IMR-90 (cell line): ENCODE data around the gene CDK10. TPM values are rescaled to one million over a fixed set of nuclear protein-coding genes. Genes with fewer than 3 reads are reported as not detected.
"Not testable (repeated sequence)": the region's sequence is repeated elsewhere in the genome, so short reads cannot be mapped to it uniquely, and the experiment has no call there.

Experiments
- ATAC-seq: fragments of 200-7000 bp; cut with Tn5 transposase; 2 replicates; pipeline ENCODE4 v1.9.1; 2020; ENCODE audit warnings: low read depth, mild to moderate bottlenecking, moderate library complexity
- BruUV-seq: library from RNA; stranded (reverse); fragments of 400-500 nt; replicated peaks from 2 replicates; lab custom pipeline; 2021; lab: Mats Ljungman, UMichigan
- CTCF ChIA-PET: fragments of 300-600 bp; formaldehyde crosslinking; extraction: SDS; loops from one replicate; lab custom pipeline; 2021; ENCODE audit warnings: antibody characterized with exemption; lab: Yijun Ruan, JAX
- POLR2A ChIA-PET: fragments of 300-600 bp; sonication (Branson Sonifier 250); formaldehyde crosslinking; loops from one replicate; lab custom pipeline; 2022; ENCODE audit warnings: antibody characterized with exemption; ENCODE audit not compliant: unreplicated experiment; lab: Charles Lee
- DNase-seq: peaks from one replicate; pipeline ENCODE4 v3.0.0; 2013
- H2AFZ ChIP-seq: replicated peaks from 2 replicates; pipeline ENCODE3; 2013; ENCODE audit warnings: low read length, mild to moderate bottlenecking; ENCODE audit not compliant: poor library complexity
- H2AK5ac ChIP-seq: 2 replicates; pipeline ENCODE4 v1.6.1; 2013; ENCODE audit warnings: low read depth, low read length, inconsistent platforms
- H2AK9ac ChIP-seq: replicated peaks from 2 replicates; pipeline ENCODE3; 2013; ENCODE audit warnings: mild to moderate bottlenecking, low read depth, low read length, moderate library complexity; ENCODE audit not compliant: poor library complexity
- H2BK120ac ChIP-seq: 2 replicates; pipeline ENCODE4 v1.6.1; 2013; ENCODE audit warnings: low read depth, low read length, inconsistent platforms
- H2BK15ac ChIP-seq: 3 replicates; pipeline ENCODE4 v1.6.1; 2013; ENCODE audit warnings: low read depth, low read length, inconsistent platforms
- H2BK20ac ChIP-seq: 2 replicates; pipeline ENCODE4 v1.6.1; 2013; ENCODE audit warnings: low read depth, mild to moderate bottlenecking, inconsistent platforms, low read length, moderate library complexity
- H2BK5ac ChIP-seq: 2 replicates; pipeline ENCODE4 v1.6.1; 2013; ENCODE audit warnings: mild to moderate bottlenecking, low read depth, low read length, inconsistent platforms; ENCODE audit not compliant: poor library complexity, severe bottlenecking
- H3K14ac ChIP-seq: replicated peaks from 2 replicates; pipeline ENCODE4 v1.6.1; 2013; ENCODE audit warnings: low read depth, low read length, inconsistent platforms
- H3K18ac ChIP-seq: 2 replicates; pipeline ENCODE4 v1.6.1; 2013; ENCODE audit warnings: low read depth, low read length, control low read depth
- H3K23ac ChIP-seq: 2 replicates; pipeline ENCODE4 v1.6.1; 2013; ENCODE audit warnings: low read depth, low read length, inconsistent platforms
- H3K27ac ChIP-seq: 2 replicates; pipeline ENCODE4 v1.5.1; 2013; ENCODE audit warnings: mild to moderate bottlenecking, control low read depth, low read length; ENCODE audit not compliant: insufficient read depth
- H3K27me3 ChIP-seq: 2 replicates; pipeline ENCODE4 v1.6.1; 2013; ENCODE audit warnings: low read length; ENCODE audit not compliant: control insufficient read depth, insufficient read depth
- H3K36me3 ChIP-seq: 2 replicates; pipeline ENCODE4 v1.6.1; 2013; ENCODE audit warnings: low read length, mixed read lengths; ENCODE audit not compliant: control insufficient read depth, insufficient read depth
- H3K4ac ChIP-seq: 2 replicates; pipeline ENCODE4 v1.6.1; 2013; ENCODE audit warnings: low read depth, low read length, inconsistent platforms
- H3K4me1 ChIP-seq: 2 replicates; pipeline ENCODE4 v1.6.1; 2013; ENCODE audit warnings: low read length, mixed read lengths; ENCODE audit not compliant: control insufficient read depth, insufficient read depth
- H3K4me2 ChIP-seq: 2 replicates; pipeline ENCODE4 v1.6.1; 2013; ENCODE audit warnings: low read depth, mild to moderate bottlenecking, control low read depth, low read length, moderate library complexity
- H3K4me3 ChIP-seq: 2 replicates; pipeline ENCODE4 v1.5.1; 2013; ENCODE audit warnings: low read depth, mild to moderate bottlenecking, control low read depth, low read length, moderate library complexity; ENCODE audit not compliant: insufficient read depth
- H3K56ac ChIP-seq: 2 replicates; pipeline ENCODE4 v1.6.1; 2013; ENCODE audit warnings: low read length, inconsistent platforms; ENCODE audit not compliant: insufficient read depth; ENCODE audit errors: extremely low read depth
- H3K79me1 ChIP-seq, 2 experiments: 2 replicates each; pipeline ENCODE4 v1.6.1; 2013; ENCODE audit warnings: low read length in 2 of 2, inconsistent platforms in 1 of 2, low read depth in 1 of 2
- H3K9ac ChIP-seq: 2 replicates; pipeline ENCODE4 v1.6.1; 2013; ENCODE audit warnings: low read depth, low read length, control low read depth
- H3K9me1 ChIP-seq: 2 replicates; pipeline ENCODE4 v1.6.1; 2013; ENCODE audit warnings: low read length, inconsistent platforms; ENCODE audit not compliant: insufficient read depth
- H3K9me3 ChIP-seq: 2 replicates; pipeline ENCODE4 v1.6.1; 2013; ENCODE audit warnings: low read length; ENCODE audit not compliant: control insufficient read depth, insufficient read depth
- H4K20me1 ChIP-seq: 2 replicates; pipeline ENCODE4 v1.6.1; 2013; ENCODE audit warnings: low read length, inconsistent platforms; ENCODE audit not compliant: insufficient read depth
- H4K5ac ChIP-seq: 2 replicates; pipeline ENCODE4 v1.6.1; 2013; ENCODE audit warnings: mild to moderate bottlenecking, low read depth, low read length, control low read depth
- H4K8ac ChIP-seq, 2 experiments: 2 replicates each; pipeline ENCODE4 v1.6.1; 2013; ENCODE audit warnings: low read depth in 2 of 2, low read length in 2 of 2, control low read depth in 1 of 2, inconsistent platforms in 1 of 2
- H4K91ac ChIP-seq: 2 replicates; pipeline ENCODE4 v1.6.1; 2013; ENCODE audit warnings: low read depth, low read length, inconsistent platforms; ENCODE audit not compliant: insufficient read depth
- MXI1 ChIP-seq: IDR thresholded peaks from 2 replicates; pipeline ENCODE4 v1.6.1; 2012; ENCODE audit warnings: low read depth, mild to moderate bottlenecking, low read length, moderate library complexity, borderline replicate concordance
- WGBS, 2 experiments: methylation state at CpG; one replicate each; pipeline versions ENCODE4 v1.1.5 to v1.1.7; 2013; ENCODE audit warnings: missing lambda C conversion rate in 2 of 2; ENCODE audit not compliant: insufficient read length in 1 of 2; ENCODE audit errors: extremely low coverage in 2 of 2; 5-methylcytosine and 5-hydroxymethylcytosine counted together
- dilution Hi-C: fragments of 300-500 bp; cut with HindIII; formaldehyde crosslinking; loops from one replicate; pipeline ENCODE4 v1.14.3; 2018; ENCODE audit warnings: low sequenced_read_pairs; ENCODE audit not compliant: unreplicated experiment
- in situ Hi-C: fragments of 300-500 bp; cut with MboI; formaldehyde crosslinking; loops from 3 replicates; pipeline ENCODE4 v1.14.3; 2019; ENCODE audit warnings: low sequenced_read_pairs, inconsistent platforms, mixed read lengths
- intact Hi-C: fragments of 100-400 bp; cut with micrococcal nuclease; formaldehyde crosslinking; loops from 2 replicates; pipeline ENCODE4 v1.10.0; 2022
- polyA plus RNA-seq, 3 experiments: library from polyadenylated mRNA; depleted of rRNA; stranded (reverse); fragments of >200 nt; gene quantifications; 2 replicates each; pipeline ENCODE4 v1.2.3, GENCODE V29; 2012; ENCODE audit warnings: low replicate concordance in 1 of 3
- total RNA-seq: library from RNA; depleted of rRNA; stranded (reverse); fragments of >200 nt; gene quantifications from 2 replicates; pipeline ENCODE4 v1.2.3, GENCODE V29; 2012

CDK10 gene
- total and polyA plus RNA-seq, 2 of the 4 experiments (the other 2 are of a cell fraction), result 19.5 to 61.8 TPM

- no peak for TF ChIP-seq MXI1
These were observed 7.7 kb downstream of the CDK10 start (continued) for GRCh38 chr16:89693931-89694783.

GRCh38 chr16:89694784-89695085 lies 8.2 kb downstream of the CDK10 start:
- CTCF ChIA-PET, BruUV-seq: not testable (repeated sequence)

More at GRCh38 chr16:89694784-89695085, 8.2 kb downstream of the CDK10 start:
- H2BK15ac ChIP-seq, intact Hi-C loops, H2BK120ac ChIP-seq, H2AK5ac ChIP-seq, H4K5ac ChIP-seq, H2BK5ac ChIP-seq, H3K27ac ChIP-seq, H3K4me3 ChIP-seq, H3K18ac ChIP-seq, POLR2A ChIA-PET, H2AFZ ChIP-seq, H3K4me1 ChIP-seq, H2BK20ac ChIP-seq, H3K4ac ChIP-seq, H3K14ac ChIP-seq, H3K56ac ChIP-seq, H2AK9ac ChIP-seq, in situ Hi-C loops, H3K9me1 ChIP-seq, H3K4me2 ChIP-seq, ATAC-seq, H3K27me3 ChIP-seq, dilution Hi-C loops, H4K8ac ChIP-seq, H3K23ac ChIP-seq, H4K91ac ChIP-seq, H3K9ac ChIP-seq, DNase-seq, H3K9me3 ChIP-seq: not testable (repeated sequence)
- WGBS, 2 experiments, result 100% methylated on average over 6 of the region's 23 CpGs; no CpG with 5 or more reads in 1 of the 2 experiments
- Histone ChIP-seq H3K36me3 (peaks cover 50% of the 10 kb centered on the region), H3K79me1 (peaks cover 8 to 23% of the 10 kb centered on the region in 2 experiments; a peak in 3 of 4 replicates), H4K20me1 (peaks cover 22% of the 10 kb centered on the region)
